Body of pancreas (tissue), 4 donors: ENCODE data around the gene SCYGR4.

Experiments used
- POLR2A ChIP-seq, 3 donors: fragments of 450-650 bp; IDR thresholded peaks; one replicate each; pipeline ENCODE4 v1.6.1; 2016; ENCODE audit warnings: antibody characterized with exemption in 3 of 3, mild to moderate bottlenecking in 2 of 3
- TF ChIP-seq, protein P1 (sequence below), 7 experiments: fragments of 450-650 bp in 4 of 7; fragments of 200-600 bp in 3 of 7; sonication (generic) in 3 of 7; IDR thresholded peaks; one replicate each; pipeline ENCODE4 v1.5.1; 2016 to 2019; ENCODE audit warnings: antibody characterized with exemption in 7 of 7

DNA sequence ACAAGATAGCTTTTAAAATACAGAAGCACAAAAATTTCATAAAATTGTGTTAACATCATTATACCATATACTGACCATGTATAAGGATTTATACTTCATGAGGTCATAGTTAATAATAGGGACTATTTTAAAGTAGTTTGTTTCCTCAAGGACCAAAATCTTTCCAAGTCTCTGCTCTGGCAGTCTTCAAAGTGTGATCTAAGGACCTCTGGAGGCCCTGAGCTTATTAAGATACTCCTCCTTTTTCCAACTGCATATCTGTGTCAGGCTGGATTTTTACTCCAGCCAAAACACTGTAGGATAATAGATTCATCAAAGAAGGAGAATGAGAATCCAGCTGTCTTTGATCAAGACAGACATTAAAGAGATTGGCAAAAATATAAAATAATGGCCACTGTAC is 20.3 kb upstream of the SCYGR4 start:
- TF ChIP-seq, protein P1, sequence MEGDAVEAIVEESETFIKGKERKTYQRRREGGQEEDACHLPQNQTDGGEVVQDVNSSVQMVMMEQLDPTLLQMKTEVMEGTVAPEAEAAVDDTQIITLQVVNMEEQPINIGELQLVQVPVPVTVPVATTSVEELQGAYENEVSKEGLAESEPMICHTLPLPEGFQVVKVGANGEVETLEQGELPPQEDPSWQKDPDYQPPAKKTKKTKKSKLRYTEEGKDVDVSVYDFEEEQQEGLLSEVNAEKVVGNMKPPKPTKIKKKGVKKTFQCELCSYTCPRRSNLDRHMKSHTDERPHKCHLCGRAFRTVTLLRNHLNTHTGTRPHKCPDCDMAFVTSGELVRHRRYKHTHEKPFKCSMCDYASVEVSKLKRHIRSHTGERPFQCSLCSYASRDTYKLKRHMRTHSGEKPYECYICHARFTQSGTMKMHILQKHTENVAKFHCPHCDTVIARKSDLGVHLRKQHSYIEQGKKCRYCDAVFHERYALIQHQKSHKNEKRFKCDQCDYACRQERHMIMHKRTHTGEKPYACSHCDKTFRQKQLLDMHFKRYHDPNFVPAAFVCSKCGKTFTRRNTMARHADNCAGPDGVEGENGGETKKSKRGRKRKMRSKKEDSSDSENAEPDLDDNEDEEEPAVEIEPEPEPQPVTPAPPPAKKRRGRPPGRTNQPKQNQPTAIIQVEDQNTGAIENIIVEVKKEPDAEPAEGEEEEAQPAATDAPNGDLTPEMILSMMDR (IDR thresholded peaks at IDR 0.05) = no peak
- no peak for TF ChIP-seq POLR2A (IDR thresholded peaks at IDR 0.05)
